A673 (cell line): ENCODE results near the gene KCNJ4.

ENCODE experiments used
- EZH2 ChIP-seq: fragments of 200-600 bp; sonication (generic); IDR thresholded peaks from 2 replicates; pipeline ENCODE4 v1.6.1; 2017; ENCODE audit warnings: borderline replicate concordance, low read depth, mild to moderate bottlenecking, mixed read lengths, antibody characterized with exemption, low read length; ENCODE audit not compliant: poor library complexity, severe bottlenecking
- TF ChIP-seq, protein P1 (sequence below): fragments of 300-800, 200-600 bp; sonication (generic); conservative IDR thresholded peaks from 2 replicates; pipeline ENCODE4 v1.5.1; 2017; ENCODE audit warnings: low read depth, mild to moderate bottlenecking, antibody characterized with exemption, low read length, moderate library complexity, mixed read lengths

DNA sequence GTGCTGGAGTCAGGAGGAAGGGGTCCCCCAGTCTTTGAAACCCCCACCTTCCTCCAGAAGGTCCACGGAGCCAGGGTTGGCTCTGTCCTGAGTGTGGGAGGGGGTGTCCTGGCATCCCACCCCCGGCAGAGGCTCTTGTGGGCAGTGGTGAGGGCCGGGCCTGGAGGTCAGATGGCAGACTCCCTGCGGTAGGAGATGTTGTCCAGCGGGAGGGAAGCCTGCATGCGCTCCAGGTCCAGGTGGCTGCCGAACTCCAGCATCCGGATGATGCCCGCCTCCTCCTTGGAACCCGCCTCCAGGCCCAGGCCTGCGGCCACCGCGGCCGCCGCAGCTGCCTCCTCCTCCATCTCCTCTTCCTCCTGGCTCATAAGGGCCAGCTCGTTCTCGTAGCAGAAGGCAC is 28.4 kb downstream of the KCNJ4 start:
- TF ChIP-seq EZH2 = no peak
- TF ChIP-seq, protein P1, sequence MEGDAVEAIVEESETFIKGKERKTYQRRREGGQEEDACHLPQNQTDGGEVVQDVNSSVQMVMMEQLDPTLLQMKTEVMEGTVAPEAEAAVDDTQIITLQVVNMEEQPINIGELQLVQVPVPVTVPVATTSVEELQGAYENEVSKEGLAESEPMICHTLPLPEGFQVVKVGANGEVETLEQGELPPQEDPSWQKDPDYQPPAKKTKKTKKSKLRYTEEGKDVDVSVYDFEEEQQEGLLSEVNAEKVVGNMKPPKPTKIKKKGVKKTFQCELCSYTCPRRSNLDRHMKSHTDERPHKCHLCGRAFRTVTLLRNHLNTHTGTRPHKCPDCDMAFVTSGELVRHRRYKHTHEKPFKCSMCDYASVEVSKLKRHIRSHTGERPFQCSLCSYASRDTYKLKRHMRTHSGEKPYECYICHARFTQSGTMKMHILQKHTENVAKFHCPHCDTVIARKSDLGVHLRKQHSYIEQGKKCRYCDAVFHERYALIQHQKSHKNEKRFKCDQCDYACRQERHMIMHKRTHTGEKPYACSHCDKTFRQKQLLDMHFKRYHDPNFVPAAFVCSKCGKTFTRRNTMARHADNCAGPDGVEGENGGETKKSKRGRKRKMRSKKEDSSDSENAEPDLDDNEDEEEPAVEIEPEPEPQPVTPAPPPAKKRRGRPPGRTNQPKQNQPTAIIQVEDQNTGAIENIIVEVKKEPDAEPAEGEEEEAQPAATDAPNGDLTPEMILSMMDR = no peak
